Amygdala (tissue), 56 donors: ENCODE measurements around the gene USP6NL.
"Not testable (repeated sequence)": the region's sequence is repeated elsewhere in the genome, so short reads cannot be mapped to it uniquely, and the experiment has no call there.

Source experiments
- DNase-seq, 56 donors: peaks; one replicate each; lab custom pipeline; 2025; lab: John Stamatoyannopoulos, UW

The USP6NL gene

GRCh38 chr10:11611248-11612020, at the start of gene USP6NL:
Gene USP6NL (minus strand): TSS chr10:11611650. CDS start chr10:11597634, 14,016 bp downstream.
- DNase-seq: peak in 53 of 56 donors; percentile 11 to 86 (median 69)

DNA sequence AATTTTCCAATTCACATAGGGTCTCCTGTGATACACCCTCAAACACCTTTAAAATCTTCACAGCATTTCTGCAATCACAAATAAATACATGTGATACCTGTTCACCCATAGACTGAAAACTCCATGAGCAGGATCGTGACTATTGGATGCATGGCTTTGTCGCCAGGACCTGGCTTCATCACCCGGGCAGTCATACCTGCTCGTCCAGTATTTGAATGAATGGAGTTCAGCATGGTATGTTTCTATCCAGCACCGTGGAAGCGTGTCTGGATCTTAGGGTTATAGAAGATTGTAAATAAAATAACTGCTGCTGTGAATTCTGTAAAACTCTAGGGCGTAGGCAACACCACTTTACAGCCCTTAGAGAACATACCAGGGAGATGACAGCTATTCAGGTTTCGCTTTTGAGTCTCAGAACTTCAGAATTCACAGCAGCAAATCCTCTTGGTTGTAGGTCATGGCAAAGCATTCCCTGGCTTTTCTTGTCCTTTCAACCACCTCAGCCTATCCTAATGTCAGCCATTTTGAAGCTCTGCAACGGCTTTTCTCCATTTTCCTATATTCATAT, 47.4 kb upstream of the USP6NL start:
- no peak for DNase-seq

DNA sequence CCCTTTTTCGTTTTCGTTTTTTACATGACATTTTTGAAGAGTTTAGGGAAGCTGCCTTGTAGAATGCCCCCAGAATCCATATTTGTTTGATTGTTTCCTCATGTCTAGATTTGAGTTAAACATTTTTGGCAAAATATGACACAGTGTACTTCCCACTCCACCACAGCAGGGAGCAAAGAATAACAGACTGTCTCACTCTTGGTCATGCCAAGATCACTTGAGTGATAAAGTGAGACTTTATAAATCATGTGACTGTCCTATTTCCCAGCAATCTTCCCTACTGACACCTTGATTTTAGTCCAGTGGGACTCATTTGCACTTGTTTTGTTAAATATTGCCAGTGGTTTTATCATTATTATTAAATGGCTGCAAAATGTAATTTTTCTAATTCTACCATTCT, 44.4 kb upstream of the USP6NL start:
- DNase-seq: no peak

GRCh38 chr10:11654659-11655058, 43.2 kb upstream of the USP6NL start:
- no peak for DNase-seq

DNA sequence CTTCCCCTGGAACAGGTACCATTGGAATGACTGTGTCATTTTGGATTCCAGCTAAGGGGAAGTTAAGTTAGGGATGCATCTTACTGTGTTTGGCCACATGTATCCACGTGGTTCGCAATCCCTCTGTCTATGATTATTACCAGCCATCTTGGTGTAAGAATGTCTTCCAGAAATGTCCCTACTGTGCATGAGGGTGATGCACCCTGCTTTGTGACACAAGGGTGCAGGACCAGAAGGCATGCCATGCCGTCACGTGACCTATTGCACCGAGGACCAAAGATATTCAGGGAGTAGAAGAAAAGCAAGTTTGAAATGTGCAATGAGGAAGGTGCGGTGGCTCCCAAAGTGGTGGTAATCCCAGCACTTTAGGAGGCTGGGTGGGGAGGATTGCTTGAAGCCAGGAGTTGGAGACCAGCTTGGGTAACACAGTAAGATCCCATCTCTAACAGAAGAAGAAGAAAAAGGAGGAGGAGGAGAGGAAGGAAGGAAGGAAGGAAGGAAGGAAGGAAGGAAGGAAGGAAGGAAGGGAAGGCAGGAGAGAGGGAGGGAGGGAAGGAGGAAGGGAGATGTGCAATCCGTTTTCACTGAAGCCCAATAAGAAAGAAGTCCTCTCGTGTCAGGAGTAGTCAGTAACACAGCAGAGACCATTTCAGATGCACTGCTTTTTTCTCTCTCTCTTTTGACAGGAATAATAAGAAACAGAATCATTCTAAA, 42.5 kb upstream of the USP6NL start:
- no peak for DNase-seq

DNA sequence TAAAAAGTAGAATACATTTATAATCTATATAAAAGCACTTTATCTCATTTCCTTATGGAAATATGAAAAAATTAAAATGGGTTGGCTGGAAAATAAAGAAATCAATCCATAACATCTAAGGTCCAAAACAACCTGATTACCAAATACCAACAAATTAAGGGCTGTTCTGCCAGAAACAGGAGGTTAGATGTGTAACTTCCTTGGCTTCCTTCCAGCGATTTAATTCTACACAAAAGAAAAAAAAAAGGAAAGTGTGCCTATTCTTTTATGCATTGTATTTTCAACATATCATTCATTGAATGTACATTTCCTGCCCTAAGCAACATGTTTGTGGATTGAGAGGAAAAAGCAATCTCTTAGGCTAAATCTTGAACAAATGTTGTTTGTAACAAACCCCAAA, 36.2 kb upstream of the USP6NL start:
- DNase-seq: no peak

- DNase-seq: no peak
These were observed 35.0 kb upstream of the USP6NL start for GRCh38 chr10:11646450-11646849.

GRCh38 chr10:11643039-11643438, 31.6 kb upstream of the USP6NL start:
- DNase-seq: no peak

DNA sequence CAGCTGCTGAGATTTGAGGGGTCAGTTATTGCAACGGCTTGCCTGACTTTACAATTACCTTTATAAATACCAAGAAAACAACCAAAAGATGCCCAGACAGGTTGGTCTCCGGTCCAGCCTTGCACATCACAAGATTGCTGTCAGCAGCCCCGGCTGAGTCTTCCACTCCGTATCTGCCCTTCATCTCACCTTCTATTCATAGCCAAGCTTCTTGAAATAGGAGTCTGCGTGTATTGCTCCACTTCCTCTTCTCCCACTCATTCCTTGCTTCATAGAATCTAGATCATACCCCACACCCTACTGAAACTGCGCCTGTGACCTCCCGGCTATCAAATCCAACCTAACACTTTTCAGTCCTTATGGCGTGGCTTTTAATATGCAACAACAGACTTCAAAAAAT, 31.1 kb upstream of the USP6NL start:
- DNase-seq: no peak

- no peak for DNase-seq
These were observed 28.7 kb upstream of the USP6NL start for GRCh38 chr10:11639849-11640764.

DNA sequence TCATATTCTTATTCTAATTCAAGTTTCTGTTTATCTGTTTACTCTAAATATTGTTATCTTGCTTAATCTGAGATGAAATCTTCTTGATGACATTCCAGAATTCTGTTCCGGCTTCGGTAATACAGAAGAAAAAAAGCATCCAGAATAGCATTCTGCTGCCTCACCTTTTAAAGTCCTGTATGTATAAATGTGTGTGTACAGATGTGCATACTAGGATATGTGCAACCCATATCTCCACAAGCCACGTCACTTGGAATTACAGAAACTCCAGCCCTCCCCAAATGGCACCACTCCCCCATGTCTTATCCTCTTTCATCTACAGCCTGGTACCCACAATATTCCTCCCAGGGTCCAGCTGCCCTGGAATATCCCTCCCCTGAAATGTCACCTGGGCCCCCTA, 27.9 kb upstream of the USP6NL start:
- DNase-seq: no peak

DNA sequence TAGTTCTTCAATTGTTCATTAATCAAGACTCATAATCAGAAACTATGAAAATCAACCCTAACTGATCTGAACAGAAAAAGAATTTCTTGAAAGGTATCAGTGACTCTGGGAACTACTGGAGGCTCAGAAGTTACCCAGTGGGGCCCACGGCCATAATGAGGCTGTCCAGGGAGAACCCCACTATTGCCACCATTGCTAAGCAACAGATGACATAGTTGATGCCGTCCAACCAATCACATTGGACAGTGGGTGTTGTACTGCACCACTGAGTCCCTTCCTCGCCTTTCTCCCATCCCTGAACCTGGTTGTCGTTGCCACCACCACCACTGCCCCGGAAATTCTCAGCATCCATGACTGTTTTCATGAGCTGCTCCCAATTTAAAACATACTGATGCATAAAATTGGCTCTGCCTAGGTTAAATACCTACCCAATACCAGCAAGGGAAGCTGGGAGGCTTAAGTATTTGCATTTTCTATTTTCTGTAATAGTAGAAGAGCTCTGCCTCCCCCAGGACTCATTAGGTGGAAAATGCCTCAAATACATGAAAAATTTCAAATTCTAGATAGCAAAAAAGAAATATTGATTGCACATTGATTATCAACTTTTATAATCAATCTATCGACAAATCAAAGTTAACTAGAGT, 26.7 kb upstream of the USP6NL start:
- DNase-seq: no peak

GRCh38 chr10:11636697-11637303, 25.4 kb upstream of the USP6NL start:
- DNase-seq: no peak

DNA sequence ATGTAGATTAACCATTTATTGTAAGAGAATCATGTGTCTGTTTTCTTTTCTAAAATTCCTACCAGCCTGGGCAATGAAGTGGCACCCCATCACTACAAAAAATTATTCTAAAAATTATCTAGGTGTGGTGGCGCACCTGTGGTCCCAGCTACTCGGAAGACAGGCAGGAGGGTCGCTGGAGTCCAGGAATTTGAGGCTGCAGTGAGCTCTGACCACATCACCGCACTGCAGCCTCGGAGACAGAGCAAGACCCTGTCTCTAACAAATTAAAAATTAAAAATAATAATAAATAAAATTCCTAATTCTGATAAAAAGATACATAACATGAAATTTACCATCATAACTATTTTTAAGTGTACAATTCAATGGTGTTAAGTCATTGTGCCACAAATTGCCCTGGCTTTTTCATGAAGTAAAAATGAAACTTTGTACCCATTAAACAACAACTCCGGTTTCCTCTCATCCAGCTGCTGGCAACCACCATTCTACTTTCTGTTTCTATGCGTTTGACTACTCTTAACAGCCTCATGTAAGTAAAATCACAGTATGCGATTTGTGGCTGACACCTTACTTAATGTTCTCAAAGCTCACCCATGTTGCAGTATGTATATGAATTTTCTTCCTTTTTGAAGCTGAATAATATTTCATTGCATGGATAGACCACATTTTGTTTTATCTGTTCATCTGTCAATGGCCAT, 20.6 kb upstream of the USP6NL start:
- no peak for DNase-seq

DNA sequence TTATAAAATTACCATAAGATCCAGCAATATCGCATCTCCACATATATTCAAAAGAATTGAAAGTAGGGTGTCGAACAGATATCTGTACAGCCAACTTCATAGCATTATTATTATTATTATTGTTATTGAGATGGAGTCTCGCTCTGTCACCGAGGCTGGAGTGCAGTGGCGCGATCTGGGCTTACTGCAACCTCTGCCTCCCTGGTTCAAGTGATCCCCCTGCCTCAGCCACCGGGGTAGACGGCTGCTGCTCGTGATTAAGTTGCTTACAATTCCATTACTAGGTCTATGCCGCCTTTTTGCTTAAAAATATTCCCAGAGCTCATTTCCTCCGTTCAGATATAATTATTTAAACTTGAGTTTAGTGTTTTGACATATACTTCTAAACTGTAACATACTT, 19.8 kb upstream of the USP6NL start:
- DNase-seq: no peak

- no peak for DNase-seq
These were observed 18.3 kb upstream of the USP6NL start for GRCh38 chr10:11629731-11630130.

DNA sequence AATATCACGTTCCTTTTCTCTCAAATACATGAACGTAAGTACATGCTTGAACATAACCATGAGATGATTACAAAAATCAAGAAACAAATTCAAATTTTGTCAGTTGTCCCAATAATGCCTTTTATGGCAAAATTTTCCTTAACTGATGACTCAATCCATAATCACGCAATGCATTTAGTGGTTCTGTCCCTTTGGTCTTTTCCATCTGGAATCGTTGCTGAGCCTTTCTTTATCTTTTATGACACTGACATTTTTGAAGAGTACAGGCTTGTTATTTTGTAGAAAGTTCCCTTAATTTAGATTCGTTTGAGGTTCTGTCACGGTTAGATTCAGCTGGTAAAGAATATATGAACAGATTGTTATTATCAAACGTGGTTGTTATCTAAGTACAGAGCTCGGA, 16.5 kb upstream of the USP6NL start:
- not testable (repeated sequence) for DNase-seq

- DNase-seq: no peak
These were observed 14.6 kb upstream of the USP6NL start for GRCh38 chr10:11626071-11626470.
